OCI-M1 (cell line): Measurements from ENCODE around the gene MPDU1.
A peak's percentile ranks its signal among the peaks of the same experiment; 100 is the strongest.
"Not testable (repeated sequence)": the region's sequence is repeated elsewhere in the genome, so short reads cannot be mapped to it uniquely, and the experiment has no call there.

ENCODE experiments used
- DNase-seq: peaks from one replicate; lab custom pipeline; 2025; lab: John Stamatoyannopoulos, UW

Gene MPDU1

GRCh38 chr17:7614425-7615264 lies 31.0 kb downstream of the MPDU1 start, which contains the start of gene FXR2:
TSS of gene FXR2 (minus strand) at chr17:7614897. CDS start at chr17:7614532, 365 bp downstream.
- peak; percentile 100 for DNase-seq

GRCh38 chr17:7615265-7615747 lies 31.7 kb downstream of the MPDU1 start:
- no peak for DNase-seq

- no peak for DNase-seq
Measured at GRCh38 chr17:7618608-7619007, 35.0 kb downstream of the MPDU1 start.

GRCh38 chr17:7620835-7621234 lies 37.2 kb downstream of the MPDU1 start:
- no peak for DNase-seq

- no peak for DNase-seq
Measured at GRCh38 chr17:7623661-7624060, 40.0 kb downstream of the MPDU1 start.

GRCh38 chr17:7625749-7626148 lies 42.1 kb downstream of the MPDU1 start:
- DNase-seq, result not testable (repeated sequence)

GRCh38 chr17:7626307-7626706 lies 42.7 kb downstream of the MPDU1 start:
- DNase-seq, result no peak

GRCh38 chr17:7626956-7627249 lies 43.3 kb downstream of the MPDU1 start:
- peak; percentile 51 for DNase-seq

GRCh38 chr17:7627250-7628121 lies 43.8 kb downstream of the MPDU1 start, which contains the start of gene SAT2:
TSS of gene SAT2 (minus strand) at chr17:7627821. CDS start at chr17:7627635, 186 bp downstream.
- DNase-seq, result peak; percentile 95

- DNase-seq, result no peak
Measured at GRCh38 chr17:7629939-7630571, 46.4 kb downstream of the MPDU1 start, which contains the start of gene SHBG. TSS of gene SHBG (plus strand) at chr17:7630135. CDS start at chr17:7630173, 38 bp downstream.

GRCh38 chr17:7631398-7632380 lies 48.0 kb downstream of the MPDU1 start:
- no peak for DNase-seq

GRCh38 chr17:7632492-7632894 lies 48.8 kb downstream of the MPDU1 start:
- peak; percentile 85 for DNase-seq

GRCh38 chr17:7633093-7633492 lies 49.4 kb downstream of the MPDU1 start:
- DNase-seq, result no peak

- DNase-seq, result peak; percentile 81
Measured at GRCh38 chr17:7634384-7634783, 50.7 kb downstream of the MPDU1 start.

GRCh38 chr17:7636163-7636562 lies 52.5 kb downstream of the MPDU1 start:
- DNase-seq, result no peak
